ENCODE results near the gene ALG2.
A peak's percentile ranks its signal among the peaks of the same experiment; 100 is the strongest.

Gene ALG2

DNA sequence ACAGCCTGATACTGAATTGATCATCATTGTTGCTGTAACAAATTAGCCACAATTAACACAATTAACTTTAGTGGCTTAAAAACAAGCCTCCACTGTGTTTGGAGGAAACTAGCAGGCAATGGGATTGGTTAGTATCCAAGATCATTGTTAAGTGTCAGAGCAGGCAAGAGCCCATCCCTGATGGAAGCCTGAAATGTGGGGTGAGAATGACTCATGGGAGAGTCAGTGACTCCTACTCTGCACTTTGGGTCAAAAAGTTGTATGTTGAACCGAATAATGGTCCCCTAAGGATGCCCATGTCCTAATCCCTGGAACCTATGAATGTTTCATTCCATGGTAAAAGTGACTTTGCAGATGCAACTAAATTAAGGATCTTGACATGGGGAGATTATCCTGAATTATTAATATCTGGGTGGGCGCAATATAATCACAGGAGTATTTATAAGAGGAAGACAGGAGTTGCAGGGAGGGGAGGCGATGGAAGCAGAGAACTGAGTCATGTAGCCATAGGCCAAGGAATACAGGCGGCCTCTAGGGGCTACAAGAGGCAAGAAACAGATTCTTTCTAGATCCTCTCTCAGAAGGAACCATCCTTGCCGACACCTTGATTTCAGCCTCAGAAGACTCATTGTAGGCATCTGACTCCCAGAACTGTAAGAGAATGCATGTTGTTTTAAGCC lies 28.8 kb downstream of the ALG2 start:
- no peak for DNase-seq (ENCODE audit: low read depth, low spot score)

DNA sequence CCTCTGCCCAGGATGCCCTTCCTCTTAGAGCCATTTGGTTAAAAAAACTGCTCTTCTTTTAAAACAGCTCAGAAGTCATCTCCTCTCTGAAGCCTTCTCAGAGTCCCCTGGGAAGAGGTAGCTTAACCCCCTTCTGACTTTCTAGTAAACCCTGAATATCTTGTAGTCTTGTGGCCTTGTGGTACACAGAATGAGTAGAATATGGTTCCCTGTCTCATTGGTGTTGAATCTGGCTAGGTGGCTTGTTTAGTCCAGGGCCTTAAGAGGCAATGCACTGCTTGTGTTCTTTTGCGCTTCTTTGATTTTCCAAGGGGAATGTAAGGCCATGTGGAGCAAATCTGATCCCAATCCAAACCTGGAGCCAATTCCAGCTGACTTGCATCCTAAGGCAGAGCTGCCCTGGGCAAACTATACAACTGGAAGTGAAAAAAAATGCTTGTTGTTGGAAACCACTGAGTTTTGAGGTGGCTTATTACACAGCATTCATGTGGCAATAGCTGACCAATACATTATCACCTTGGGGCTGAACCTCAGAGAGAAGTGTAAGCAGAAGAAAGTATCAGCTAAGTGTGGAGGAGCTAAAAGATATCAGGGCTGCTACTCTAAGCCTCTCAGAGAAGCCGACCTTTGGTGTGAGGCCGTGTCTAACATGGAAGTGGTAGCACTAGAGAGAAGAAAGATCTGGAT lies 31.0 kb downstream of the ALG2 start:
- DNase-seq (ENCODE audit: low read depth, low spot score), result no peak

DNA sequence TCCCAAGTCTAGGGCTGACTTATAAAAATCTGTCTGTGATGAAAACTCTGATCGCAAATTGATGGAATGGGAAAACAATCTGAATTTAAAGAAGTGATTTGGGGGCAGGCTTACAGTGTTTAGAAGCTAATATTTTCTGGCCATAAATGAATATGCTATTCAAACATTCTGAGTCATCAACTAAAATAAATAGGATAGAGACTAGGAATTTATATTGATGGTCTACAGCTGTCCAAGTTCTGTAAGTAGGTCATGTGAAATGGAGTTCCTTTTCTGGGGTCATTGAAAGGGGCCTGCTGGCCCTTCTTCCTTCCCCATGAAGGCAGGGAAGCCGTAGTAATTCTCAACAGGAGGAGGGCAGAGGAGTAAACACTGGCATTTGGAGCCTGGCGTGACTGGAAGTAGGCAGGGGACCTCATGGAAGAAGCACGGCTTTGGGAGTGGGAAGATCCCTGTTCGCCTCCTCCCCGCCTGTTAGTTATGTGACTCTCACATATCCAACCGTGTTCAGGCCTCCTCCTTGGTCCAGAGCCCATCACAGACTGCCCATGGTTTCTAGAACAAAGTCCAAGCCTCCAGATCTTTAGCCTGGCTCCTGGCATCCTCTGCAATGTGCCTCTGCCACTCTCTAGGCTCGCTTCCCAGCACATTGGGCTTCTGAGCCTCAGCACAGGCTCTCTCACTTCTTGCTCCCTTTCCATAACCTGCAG lies 31.7 kb downstream of the ALG2 start:
- DNase-seq (ENCODE audit: low read depth, low spot score), result no peak

DNA sequence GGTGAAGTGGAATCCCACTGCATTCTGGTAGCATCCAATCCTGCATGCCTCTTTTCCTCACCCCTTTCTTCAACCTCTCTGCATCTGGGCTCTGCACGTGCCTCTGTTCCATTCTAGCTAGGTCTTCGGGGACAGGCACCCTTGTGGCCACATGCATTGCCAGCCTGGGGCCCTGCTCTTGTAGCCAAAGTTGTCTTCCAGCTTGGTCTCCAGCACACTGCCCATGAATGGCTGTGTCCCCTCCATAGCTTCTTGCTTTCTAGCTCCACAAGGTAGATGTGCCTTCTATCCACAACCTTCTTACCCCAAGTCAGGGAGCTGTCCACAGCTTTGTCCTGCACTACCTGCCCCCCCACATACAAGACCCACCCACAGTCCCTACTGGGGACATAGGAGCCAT lies 32.6 kb downstream of the ALG2 start:
- DNase-seq (ENCODE audit: low read depth, low spot score), result no peak

DNA sequence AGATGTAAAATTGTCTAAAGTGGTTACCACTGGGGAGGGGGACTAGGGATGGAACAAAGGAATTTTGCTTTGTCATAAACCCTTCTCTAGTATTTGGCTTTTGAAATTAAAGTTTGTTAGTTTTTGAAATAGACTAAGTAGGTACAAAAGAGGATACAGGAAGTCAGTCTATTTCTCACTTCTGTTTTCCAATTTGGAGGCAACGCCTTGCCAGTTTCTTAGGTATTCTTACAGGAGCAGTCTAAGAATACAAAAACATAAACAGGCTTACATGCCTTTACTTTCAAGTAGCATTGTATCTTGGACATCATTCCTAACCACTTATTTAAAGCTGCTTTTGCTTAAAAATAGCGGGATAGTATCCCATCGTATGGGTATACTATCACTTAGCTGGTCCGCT lies 34.4 kb downstream of the ALG2 start:
- DNase-seq (ENCODE audit: low read depth, low spot score), result no peak

DNA sequence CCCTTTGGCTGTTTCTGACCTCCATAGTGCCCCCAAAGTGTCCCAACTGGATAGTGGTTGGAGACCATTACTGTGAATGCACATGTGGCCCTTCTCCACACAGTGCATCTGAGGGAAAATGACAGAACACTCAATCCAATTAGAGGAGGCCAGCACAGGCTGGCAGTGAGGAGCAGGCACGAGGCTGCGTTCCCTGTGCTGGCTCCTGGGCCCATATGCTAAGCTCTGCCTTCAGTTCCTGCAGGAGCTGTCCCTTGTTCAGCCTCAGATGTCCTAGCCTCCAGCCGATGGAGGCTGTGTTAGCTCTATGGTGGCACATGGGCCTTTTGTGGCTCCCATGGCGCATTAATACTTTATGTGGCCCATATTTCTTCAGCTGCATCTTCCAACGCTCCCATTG lies 35.8 kb downstream of the ALG2 start:
- no peak for DNase-seq (ENCODE audit: low read depth, low spot score)

DNA sequence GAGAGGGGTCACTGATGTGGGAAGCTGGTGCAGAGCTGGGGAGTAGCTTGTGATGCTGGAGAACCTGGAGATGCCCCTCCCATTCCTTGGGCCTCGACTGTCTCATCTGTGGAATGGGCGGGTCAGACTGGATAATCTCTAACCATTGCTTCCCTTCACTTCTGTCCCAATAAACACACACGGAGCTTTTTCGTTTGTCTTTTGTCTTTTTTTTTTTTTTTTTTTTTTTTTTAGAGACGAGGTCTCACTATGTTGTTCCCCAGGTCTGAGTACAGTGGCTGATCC lies 36.5 kb downstream of the ALG2 start:
- DNase-seq (ENCODE audit: low read depth, low spot score), result no peak

DNA sequence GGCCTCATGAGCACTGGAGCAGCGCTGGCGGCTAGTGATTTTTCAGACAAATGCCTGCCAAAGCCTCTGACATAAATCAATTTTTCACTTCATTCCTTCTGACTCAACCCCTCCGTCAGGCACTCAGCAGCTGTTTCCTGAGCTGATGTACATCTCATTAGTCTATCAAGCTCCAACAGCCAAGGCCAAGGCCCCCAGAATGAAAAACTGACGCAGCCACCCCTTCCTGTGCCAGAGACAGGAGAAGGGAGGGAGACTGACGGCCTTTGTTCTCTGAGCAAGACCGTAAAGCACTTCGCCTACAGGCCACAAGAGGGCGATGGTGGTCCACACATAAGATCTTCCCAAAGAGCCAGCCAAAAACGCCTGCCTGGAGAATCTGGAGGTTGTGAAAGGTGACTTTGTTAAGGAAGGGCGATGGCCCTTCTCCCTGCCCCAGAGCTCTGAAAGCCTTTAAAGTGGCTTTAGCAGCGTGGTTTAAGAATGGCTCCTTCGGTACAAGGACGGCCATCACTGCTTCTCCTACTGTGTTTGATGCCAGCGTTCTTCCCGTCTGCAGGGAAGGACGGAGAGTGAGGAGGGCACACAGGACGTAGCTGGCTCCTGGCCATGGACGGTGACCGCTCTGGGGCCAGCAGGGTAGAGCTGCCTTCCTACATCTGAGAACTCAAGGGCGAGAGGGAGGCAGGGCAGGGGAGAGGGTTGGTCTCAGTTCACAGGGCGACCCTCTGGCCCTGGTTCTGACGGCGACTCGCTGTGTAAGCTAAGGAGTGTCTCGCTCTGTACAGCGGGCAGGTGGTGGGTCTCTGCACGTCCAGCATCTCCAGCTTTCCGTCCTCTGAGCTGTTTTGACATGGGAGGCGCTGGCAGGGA lies 37.0 kb downstream of the ALG2 start:
- peak; percentile 95 for DNase-seq (ENCODE audit: low read depth, low spot score)

DNA sequence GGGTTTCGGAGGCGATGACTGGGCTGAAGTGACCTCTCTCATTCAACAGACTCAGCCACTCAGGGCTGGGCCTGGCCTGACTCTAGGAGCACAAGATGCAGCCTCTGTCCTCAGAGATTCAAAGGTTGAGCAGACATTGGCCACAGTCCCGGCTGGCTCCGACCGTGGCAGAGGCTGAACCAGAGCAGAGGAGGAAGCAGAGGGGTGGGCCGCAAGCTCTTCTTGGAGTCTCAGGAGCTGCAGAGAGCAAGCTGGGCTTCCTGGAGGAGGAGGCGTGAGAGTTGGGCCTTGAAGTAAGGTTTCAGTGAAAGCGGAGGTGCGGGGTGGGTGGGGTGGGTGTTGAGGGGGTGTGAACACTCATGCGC lies 37.6 kb downstream of the ALG2 start:
- DNase-seq (ENCODE audit: low read depth, low spot score), result no peak

DNA sequence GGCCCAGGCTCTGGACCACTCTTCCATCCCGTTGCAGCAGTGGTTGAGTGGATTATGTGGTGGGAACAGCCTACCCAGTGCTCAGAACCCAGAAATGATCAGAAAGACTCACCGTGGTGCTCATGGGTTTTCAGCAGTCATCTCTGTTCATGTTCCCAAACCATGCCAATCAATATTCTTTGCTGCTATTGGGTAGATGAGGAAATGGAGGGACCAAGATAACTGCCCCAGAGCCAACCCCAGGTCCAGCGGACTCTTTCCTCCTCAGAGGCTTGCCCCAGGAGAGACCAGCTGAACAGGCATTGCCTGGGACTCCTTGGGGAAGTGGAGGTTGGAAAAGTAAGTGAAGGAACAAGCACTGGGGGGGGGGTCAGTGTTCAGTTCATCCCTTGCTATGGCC lies 38.1 kb downstream of the ALG2 start:
- no peak for DNase-seq (ENCODE audit: low read depth, low spot score)

DNA sequence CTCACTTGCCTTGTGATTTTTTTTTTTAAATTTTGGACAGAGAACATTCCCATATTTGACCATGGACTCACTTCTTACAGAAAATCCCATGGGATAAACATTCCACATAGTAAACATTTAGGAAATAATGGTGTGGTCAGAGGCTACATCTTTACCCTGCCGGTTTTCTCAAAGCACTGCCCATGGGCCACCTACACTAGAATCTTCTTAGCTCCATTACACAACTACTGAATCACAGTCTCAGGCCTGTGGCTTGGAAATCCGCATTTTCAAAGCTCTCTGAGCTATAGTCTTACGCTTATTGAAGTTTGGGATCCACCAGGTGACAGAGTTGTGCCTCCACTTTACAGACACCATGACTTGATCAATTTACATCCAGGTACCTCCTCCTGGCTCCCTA lies 39.4 kb downstream of the ALG2 start:
- no peak for DNase-seq (ENCODE audit: low read depth, low spot score)

DNA sequence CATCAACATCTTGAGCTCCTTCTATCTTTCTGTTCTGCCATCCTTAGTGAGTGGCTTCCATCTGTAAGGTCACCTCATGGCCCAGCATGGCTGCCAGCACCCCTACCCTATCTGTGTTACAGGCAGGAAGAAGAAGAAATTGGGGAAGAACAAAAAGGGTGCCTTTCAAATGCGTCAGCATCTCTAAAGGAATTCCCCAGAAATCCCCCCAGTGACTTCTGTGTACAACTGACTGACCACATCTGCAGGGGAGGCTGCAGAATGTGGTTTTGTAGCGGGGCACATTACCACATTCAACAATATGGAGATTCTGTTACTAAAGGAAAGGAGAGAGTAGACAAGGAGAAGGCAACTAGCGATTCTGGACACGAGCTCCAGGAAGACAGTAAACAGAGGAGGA lies 40.1 kb downstream of the ALG2 start:
- no peak for DNase-seq (ENCODE audit: low read depth, low spot score)

DNA sequence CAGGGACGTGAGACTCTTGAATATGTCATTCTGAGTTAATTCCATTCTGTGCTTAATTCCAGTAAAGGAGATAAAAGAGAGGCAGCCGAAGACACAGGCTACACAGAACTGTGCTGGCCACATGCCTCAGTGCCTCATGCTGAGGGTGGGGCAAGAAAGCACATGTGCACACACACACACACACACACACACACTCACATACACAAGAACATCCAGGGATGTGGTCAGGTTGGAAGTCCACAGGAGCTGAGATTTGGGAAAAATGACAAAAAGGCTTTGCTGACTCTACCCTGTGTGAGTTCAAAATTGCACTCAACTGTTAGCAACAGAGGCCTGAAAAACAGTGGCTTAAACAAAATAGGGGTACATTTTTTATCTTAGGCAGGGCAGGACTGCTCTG lies 40.5 kb downstream of the ALG2 start:
- no peak for DNase-seq (ENCODE audit: low read depth, low spot score)

DNA sequence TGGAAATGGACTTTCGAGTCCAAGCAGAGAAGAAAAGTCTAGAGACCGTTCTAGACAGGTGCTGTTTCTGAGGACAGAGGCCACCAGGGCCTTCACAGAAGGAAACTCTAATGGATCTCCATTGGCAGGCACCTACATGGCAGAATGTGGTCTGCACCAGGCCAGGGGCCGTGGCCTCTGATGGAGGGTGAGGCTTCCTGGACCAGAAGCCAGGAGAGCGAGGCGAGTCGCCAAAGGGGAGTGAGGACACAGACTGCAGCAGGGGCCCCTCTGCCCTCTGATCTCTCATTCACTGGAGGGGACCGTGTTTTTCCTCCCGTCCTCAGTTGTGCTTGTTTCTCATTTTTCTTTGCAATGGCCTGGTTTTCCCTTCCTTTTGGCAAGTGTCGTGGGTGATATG lies 41.1 kb downstream of the ALG2 start:
- DNase-seq (ENCODE audit: low read depth, low spot score), result no peak

DNA sequence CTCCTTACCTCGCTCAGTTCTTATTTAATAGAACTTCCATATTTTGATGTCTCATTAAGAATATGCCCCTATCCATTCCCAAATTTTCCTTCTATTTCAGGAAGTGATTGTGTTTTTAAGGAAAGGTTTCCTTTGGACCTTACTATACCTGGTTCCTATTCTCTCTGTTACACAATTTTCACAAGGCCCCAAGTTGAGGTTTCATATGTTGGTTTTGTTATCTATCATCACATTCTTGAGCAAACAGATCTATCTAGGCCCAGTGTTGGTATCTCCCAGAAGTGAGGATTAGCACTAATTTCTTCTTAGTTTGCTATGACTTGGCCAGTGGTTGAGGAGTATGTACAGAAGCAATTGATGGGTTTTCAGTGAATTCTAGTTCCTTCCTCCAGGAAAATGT lies 41.5 kb downstream of the ALG2 start:
- no peak for DNase-seq (ENCODE audit: low read depth, low spot score)

DNA sequence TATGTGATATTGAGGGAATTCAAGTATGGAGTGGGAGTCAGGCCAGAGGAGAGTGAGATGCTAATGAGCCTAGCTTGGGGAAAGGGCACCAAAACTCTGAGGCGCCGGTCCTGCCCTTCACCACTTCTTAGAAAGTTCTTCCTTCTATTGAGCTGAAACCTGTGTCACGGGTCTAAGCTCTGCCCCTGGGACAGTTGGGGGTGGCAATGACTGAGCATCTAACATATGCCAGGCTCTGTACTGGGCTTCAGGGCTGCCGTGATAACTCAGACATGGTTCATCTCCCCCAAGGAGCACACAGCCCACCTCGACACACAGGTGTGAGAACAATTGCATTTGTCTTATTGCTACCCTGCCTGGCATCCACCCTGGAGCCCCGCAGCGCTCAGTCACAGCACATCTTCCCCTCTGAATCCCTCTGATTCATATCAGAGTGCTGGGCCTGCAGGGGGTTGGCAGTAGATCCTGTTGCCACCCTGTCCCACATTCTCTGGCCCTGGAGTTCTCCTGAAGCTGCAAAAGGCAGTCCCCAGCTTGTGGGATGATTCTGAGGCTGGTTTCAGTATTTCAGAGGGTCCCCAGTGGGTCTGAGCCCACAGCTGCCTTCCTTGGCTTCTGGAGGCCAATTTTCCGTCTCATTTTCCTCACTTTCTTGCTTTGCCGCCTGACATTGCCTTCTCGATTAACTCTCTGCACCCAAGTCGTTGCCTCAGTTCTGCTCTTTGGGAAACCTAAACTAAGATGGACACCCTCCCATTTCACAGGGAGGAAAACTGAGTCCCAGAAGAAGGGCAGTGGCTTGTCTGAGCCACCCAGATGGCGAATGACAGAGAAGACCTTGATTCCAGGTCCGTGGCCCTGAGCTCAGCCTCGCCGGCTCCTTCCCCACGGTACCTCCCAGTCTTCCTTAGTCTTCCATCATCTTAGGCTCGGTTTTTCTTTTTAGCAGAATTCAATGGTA lies 42.5 kb downstream of the ALG2 start:
- no peak for DNase-seq (ENCODE audit: low read depth, low spot score)

DNA sequence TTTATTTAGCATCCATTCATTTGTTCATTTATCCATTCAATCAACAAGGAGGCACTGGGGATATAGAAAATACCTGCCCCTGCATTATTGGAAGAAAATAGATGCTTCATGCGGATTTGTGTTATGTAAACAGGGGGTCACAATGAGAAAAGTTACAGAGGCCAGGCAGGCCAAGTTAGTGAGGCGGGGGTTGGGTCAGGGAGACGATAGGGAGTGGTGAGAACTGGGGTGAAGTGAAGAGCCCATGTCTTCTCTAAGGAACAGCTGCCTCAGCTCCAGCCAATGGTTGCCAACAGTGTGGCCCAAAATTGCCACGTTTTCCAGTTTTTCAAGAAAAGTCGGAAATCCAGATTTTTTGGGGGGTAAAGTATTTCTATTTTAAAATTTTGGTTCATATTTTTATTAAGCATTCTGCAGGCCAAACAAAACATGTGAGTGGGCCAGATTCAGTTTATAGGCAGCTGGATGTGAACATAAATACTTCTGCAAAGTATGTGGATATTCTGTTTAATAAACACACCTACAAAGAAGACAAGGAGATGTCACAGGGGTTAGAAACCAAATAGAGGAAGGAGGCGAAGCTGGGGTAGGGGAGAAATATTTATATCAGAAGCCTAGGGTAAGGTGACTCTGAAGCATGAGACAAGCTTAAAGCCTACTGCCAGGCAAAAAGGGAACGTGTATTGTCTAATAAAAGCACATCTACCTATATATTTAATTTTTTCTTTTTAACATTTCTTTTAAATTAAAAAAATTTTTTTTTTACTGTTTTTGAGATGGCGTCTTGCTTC lies 44.0 kb downstream of the ALG2 start:
- no peak for DNase-seq (ENCODE audit: low read depth, low spot score)

DNA sequence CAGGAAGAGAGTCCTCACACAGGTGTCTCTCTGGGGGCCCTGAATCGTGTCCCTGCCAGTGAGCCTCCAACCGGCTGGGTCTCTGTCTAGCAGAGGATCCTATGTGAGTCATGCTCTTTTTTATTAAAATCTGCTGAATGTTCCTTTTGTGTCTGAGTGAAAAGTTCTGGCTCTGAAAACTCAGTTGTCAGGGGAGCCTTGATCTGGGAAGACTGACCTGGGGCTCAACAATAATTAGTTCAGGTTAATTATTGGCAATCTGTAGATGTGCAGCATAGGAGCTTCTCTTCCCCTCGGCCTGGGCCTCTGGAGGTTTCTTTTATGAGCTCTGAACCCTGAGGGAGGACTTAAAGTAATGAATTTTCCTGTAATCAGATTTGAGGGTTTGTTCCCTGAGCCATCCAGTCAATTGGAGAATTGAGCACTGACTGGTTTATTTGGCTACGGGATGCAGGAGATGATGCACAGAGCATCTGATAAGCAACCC lies 45.2 kb downstream of the ALG2 start:
- DNase-seq (ENCODE audit: low read depth, low spot score), result peak; percentile 53

DNA sequence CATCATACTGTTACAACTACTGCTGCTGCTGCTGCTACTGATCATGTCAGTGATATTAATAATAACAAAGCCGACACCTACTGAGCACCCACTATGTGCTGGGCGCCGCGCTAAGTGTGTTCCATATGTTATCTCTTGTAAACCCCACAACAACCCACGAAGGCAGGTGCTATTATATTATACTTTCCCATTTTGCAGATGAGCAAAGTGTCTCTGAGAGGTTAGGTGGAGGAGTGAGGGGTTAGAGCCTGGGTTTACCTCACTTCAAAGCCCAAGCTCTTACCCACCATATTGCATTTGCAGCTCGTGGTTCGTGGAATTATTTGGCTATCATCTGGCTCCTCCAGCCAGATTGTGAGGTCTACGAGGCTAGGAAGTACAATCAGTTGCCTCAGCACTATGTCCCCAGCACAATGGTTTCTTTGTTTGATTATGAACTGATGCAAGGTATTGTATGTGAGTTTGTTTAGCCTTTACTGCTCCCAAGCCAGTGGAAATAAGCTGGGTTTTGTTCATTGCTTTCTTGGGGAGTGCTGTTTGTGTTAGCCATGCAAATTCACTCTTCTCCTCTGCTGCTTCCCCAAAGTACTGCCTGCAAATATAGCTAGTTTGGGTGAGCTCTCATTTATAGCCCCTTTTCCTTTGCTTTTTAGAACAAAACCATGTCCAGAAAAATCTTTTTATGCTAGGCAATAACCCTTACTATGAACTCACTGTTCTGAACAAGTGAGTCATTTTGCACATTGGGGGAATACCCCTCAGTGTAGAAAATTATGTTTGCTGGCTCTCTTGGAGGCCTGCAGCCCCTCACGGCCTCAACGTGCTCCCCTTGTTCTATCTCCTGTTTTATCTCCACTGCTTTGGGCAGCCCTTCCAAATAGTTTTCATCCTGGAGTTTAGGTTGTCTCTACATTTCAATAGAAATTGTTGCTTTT lies 47.9 kb downstream of the ALG2 start:
- DNase-seq (ENCODE audit: low read depth, low spot score), result no peak

All from ELF-1 (cell line).